ENCODE measurements around the gene NQO2. TPM values are rescaled to one million over a fixed set of nuclear protein-coding genes. Genes with fewer than 3 reads are reported as not detected.
"Not testable (repeated sequence)": the region's sequence is repeated elsewhere in the genome, so short reads cannot be mapped to it uniquely, and the experiment has no call there.

The NQO2 gene
- total RNA-seq, 2 donors from 2014 or later = 50.8 to 199 TPM

DNA sequence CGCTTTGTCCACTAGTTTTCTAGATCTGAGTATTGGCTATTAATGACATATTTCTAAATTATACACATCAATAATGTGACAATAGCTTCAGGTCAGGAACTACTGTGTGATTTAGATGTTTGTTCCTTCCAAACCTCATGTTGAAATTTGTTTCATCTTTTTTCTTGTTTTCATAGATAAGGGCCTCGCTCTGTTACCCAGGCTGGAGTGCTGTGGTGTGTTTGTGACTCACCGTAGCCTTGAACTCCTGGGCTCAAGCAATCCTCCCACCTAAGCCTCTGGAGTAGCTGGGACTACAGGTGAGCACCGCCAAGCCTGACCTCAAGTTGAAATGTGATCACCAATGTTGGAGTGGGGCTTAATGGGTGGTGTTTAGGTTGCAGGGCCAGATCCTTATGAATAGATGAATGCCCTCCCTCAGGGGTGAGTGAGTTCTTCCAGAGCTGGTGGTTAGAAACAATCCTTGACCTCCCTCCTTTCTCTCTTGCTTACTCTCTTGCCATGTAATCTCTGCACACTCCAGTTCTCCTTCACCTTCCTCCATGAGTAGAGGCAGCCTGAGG, 5.9 kb upstream of the NQO2 start:
- Mint-ChIP-seq H3K4me3 (no peak overlapping the region), H3K36me3 (ENCODE audit: low read depth) (peaks cover 5% of the 10 kb centered on the region), H3K27me3 (ENCODE audit: insufficient read depth) (peaks cover 3% of the 10 kb centered on the region), H3K4me1 (peaks cover 24% of the 10 kb centered on the region), H3K9me3 (peaks cover 2% of the 10 kb centered on the region), H3K27ac (no peak overlapping the region)
- H3K27me3 ChIP-seq (ENCODE audit: control insufficient read depth, insufficient read depth, low read length, poor library complexity, severe bottlenecking) = peaks cover 4% of the 10 kb centered on the region
- no peak overlapping the region for H3K4me3 ChIP-seq (ENCODE audit: low read length)
- H3K9ac ChIP-seq (ENCODE audit: extremely low read depth, low read length, poor library complexity, severe bottlenecking) = no peak overlapping the region
- 75 to 93% methylated on average over 1 to 3 of the region's 4 CpGs for WGBS, 2 experiments (ENCODE audit: insufficient coverage in 1 of 2, insufficient read length in 1 of 2)
- peaks cover 5% of the 10 kb centered on the region for H3K9me3 ChIP-seq (ENCODE audit: control insufficient read depth, low read length)
- TF ChIP-seq, protein P1, sequence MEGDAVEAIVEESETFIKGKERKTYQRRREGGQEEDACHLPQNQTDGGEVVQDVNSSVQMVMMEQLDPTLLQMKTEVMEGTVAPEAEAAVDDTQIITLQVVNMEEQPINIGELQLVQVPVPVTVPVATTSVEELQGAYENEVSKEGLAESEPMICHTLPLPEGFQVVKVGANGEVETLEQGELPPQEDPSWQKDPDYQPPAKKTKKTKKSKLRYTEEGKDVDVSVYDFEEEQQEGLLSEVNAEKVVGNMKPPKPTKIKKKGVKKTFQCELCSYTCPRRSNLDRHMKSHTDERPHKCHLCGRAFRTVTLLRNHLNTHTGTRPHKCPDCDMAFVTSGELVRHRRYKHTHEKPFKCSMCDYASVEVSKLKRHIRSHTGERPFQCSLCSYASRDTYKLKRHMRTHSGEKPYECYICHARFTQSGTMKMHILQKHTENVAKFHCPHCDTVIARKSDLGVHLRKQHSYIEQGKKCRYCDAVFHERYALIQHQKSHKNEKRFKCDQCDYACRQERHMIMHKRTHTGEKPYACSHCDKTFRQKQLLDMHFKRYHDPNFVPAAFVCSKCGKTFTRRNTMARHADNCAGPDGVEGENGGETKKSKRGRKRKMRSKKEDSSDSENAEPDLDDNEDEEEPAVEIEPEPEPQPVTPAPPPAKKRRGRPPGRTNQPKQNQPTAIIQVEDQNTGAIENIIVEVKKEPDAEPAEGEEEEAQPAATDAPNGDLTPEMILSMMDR (conservative IDR thresholded peaks at IDR 0.05) = no peak
- no peak overlapping the region for H3K27ac ChIP-seq (ENCODE audit: low read depth, low read length)
- H3K36me3 ChIP-seq (ENCODE audit: control insufficient read depth, insufficient read depth, low read length) = no peaks in the 10 kb centered on the region
- no peak for DNase-seq
- peaks cover 10% of the 10 kb centered on the region for H3K4me1 ChIP-seq (ENCODE audit: control insufficient read depth, insufficient read depth, low read length)

DNA sequence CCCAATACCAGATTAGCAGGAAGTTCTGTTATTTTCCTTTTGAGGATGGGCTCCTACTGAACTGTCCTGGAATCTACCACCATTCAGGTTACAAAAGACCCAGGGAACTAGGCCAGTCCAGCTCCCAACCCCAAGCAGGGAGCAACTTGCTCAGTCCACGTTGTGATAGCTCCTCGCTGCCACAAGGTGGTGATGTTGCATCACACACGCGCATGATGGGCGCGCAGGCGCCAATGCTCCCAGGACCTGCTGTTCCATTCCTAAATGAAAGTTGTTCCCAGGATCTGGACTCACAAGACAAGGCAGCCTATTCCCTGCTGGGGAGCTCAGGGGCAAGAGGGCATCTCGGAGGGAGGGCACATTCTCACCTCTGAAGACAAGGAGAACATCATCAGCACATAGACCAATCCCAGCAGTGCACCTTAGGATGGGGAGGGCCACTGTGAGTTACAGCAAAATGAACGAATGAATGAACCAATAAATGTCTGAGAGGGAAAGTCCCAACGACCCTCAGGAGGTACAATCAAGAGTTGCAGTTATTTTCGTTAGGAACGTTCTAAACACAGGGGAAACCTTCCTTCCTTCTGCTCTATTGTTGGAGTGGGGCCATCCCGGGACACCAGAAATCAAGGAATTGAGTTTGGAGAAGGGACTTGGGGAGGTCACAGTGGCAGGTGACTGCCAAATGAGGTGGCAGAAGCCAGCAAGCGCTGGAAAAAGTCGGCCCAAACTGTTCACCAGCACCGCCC, 1.3 kb upstream of the NQO2 start:
- not testable (repeated sequence) for H3K27me3 ChIP-seq (ENCODE audit: control insufficient read depth, insufficient read depth, low read length, poor library complexity, severe bottlenecking); H3K9me3 ChIP-seq (ENCODE audit: control insufficient read depth, low read length); H3K36me3 ChIP-seq (ENCODE audit: control insufficient read depth, insufficient read depth, low read length); H3K27me3 Mint-ChIP-seq (ENCODE audit: insufficient read depth); H3K9me3 Mint-ChIP-seq; H3K4me1 ChIP-seq (ENCODE audit: control insufficient read depth, insufficient read depth, low read length); H3K27ac ChIP-seq (ENCODE audit: low read depth, low read length)
- TF ChIP-seq, protein P1 (conservative IDR thresholded peaks at IDR 0.05) = peak; percentile 70
- H3K4me1 Mint-ChIP-seq = peaks cover 11% of the 10 kb centered on the region
- H3K27ac Mint-ChIP-seq = peak overlapping the region; percentile 74
- WGBS, 2 experiments (ENCODE audit: insufficient coverage in 1 of 2, insufficient read length in 1 of 2) = 6 to 9% methylated on average over 3 to 9 of the region's 16 CpGs
- peak; percentile 70 for DNase-seq
- peak overlapping the region; percentile 85 for H3K4me3 ChIP-seq (ENCODE audit: low read length)
- peaks cover 16% of the 10 kb centered on the region for H3K36me3 Mint-ChIP-seq (ENCODE audit: low read depth)
- H3K4me3 Mint-ChIP-seq = peak overlapping the region; percentile 79
- peak overlapping the region; percentile 39 for H3K9ac ChIP-seq (ENCODE audit: extremely low read depth, low read length, poor library complexity, severe bottlenecking)

DNA sequence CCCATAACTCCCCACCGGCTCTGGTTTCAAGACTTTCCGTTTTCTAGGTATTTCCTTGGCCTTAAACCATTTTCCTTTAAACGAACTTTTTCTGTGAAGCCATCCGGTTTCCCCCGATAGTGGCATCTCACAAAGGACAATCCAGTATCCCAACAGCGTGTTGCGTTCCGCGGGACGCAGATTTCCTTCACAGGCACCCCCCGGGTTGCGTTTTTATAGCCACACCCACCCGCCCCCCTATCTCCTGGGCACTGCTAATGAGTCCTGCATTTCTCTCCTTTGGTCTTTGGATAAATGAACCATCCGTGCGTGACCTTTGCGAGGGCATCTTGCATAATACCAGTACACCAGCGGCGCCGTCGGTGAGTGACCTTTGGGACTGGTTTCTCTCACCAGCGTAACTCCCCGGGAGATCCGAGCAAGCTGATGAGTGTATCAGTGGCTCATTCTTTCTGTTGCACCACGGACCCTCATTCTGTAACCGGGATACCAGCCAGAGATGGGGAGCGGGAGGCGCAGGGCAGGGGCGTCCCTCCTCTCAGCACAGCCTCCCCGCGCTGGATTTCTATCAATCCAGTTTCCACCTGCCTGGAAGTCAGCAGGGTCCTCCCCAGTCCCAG, 586 bp upstream of the NQO2 start:
- no peak for DNase-seq
- 1 to 2% methylated on average over 21 to 30 of the region's 30 CpGs for WGBS, 2 experiments (ENCODE audit: insufficient coverage in 1 of 2, insufficient read length in 1 of 2)

More for the DNA sequence above, 586 bp upstream of the NQO2 start:
- TF ChIP-seq, protein P1 (conservative IDR thresholded peaks at IDR 0.05) = no peak
- peaks cover 11% of the 10 kb centered on the region for H3K4me1 Mint-ChIP-seq
- H3K36me3 ChIP-seq (ENCODE audit: control insufficient read depth, insufficient read depth, low read length) = no peaks in the 10 kb centered on the region
- peaks cover under 1% of the 10 kb centered on the region for H3K9me3 Mint-ChIP-seq
- peak overlapping the region; percentile 79 for H3K4me3 Mint-ChIP-seq
- peak overlapping the region; percentile 59 for H3K27ac Mint-ChIP-seq
- no peaks in the 10 kb centered on the region for H3K4me1 ChIP-seq (ENCODE audit: control insufficient read depth, insufficient read depth, low read length)
- peaks cover 8% of the 10 kb centered on the region for H3K27me3 ChIP-seq (ENCODE audit: control insufficient read depth, insufficient read depth, low read length, poor library complexity, severe bottlenecking)
- H3K4me3 ChIP-seq (ENCODE audit: low read length) = peak overlapping the region; percentile 85
- no peak overlapping the region for H3K27ac ChIP-seq (ENCODE audit: low read depth, low read length)
- H3K9me3 ChIP-seq (ENCODE audit: control insufficient read depth, low read length) = no peaks in the 10 kb centered on the region
- peaks cover 15% of the 10 kb centered on the region for H3K36me3 Mint-ChIP-seq (ENCODE audit: low read depth)
- peak overlapping the region; percentile 39 for H3K9ac ChIP-seq (ENCODE audit: extremely low read depth, low read length, poor library complexity, severe bottlenecking)
- peaks cover 7% of the 10 kb centered on the region for H3K27me3 Mint-ChIP-seq (ENCODE audit: insufficient read depth)

Measured in endodermal cell (in vitro differentiated cells).